ENCODE data around the gene CMTM4.
"Not testable (repeated sequence)": the region's sequence is repeated elsewhere in the genome, so short reads cannot be mapped to it uniquely, and the experiment has no call there.

The CMTM4 gene

DNA sequence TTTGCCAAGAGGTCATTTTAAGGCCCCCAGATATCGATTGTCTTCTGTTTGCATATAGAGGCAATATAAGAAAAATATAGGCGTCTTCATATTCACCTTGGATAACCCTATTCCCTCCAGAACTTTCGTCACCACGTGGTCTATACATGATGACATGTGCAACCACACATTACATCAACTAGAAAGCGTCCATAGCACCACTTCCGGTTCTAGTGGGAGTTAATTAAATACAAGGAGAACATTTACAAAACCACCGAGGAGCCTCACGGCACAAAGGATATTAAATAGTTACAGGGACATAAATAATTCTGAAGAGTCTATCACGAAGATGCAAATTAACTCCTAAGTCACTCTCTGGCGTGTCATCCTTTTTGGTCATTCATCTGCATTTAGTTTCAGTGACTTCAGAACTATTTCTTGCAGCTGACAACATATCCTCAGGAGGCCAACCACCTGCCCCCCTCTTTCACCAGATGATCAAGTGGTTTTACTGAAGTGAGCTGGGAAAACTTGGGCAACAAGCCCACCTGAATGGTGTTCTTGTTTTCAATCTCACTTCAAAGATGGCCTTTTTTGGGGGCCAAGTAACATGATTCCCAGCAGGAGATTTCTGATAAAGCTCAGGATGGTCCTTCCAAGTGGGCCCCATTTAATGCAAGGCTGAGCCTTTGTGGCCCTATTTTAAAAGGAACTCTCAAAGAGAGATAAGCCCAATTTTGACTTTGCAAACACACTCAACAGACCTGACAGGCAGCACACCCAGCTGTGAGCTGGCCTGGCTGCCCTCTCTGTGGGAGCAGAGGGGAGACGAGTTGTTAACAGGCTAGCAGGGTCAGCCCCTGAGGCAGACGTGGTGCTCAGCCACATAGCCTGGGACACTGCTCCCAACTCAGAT is 76.8 kb downstream of the CMTM4 start:
- TF ChIP-seq POLR2A (IDR thresholded peaks at IDR 0.05; ENCODE audit: low read depth, low read length): no peak
- TF ChIP-seq PAX5 (IDR thresholded peaks at IDR 0.05; ENCODE audit: insufficient read depth, low read length, severe bottlenecking): no peak
- TF ChIP-seq POU2F2 (IDR thresholded peaks at IDR 0.05; ENCODE audit: low read depth, low read length): no peak
- TF ChIP-seq SPI1 (IDR thresholded peaks at IDR 0.05; ENCODE audit: low read depth, low read length): no peak
- no peak for TF ChIP-seq POLR2AphosphoS5 (IDR thresholded peaks at IDR 0.05; ENCODE audit: low read depth, low read length)
- no peak for TF ChIP-seq TAF1 (IDR thresholded peaks at IDR 0.05; ENCODE audit: low read depth, low read length)
- DNase-seq (ENCODE audit: insufficient read length, low spot score) (no peak), FAIRE-seq (no peak)

DNA sequence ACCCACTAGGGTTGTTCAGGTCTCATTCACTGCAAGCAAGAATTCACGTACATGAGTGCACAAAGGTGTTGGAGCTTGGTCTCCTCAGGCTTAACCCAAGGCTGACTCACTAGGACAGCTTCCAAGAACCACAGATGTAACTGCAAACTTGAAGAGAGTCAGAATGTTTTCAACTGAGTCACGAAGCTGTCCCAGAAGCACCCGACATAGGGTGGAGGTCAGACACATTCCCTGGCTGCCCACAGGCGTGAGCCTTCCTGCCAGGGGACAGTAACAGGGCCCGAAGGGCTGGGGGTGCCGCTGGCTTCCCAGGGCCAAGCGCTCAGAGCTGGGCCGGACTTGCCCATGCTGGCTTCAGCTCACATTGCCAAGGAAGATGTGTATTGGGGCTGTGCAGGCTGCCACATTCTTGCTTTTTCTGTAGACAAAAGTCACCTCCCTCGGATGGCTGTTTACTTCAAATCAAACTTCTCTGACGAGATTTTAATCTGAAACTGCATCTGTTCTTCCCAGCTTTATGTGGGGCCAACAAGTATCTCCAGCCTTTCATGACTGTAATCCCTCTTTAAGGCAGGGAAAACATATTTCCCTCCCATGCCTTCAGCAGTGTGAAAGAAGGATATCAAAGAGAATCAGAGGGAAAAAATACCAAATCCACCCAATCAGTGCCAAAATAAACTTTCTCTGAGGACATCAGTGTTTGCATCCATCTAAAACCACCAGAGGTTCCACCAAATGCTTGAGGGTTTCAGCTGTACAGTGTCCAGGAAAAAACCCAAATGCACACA is 77.8 kb downstream of the CMTM4 start:
- TF ChIP-seq POU2F2 (IDR thresholded peaks at IDR 0.05; ENCODE audit: low read depth, low read length): no peak
- TF ChIP-seq POLR2AphosphoS5 (IDR thresholded peaks at IDR 0.05; ENCODE audit: low read depth, low read length): no peak
- no peak for TF ChIP-seq PAX5 (IDR thresholded peaks at IDR 0.05; ENCODE audit: insufficient read depth, low read length, severe bottlenecking)
- TF ChIP-seq TAF1 (IDR thresholded peaks at IDR 0.05; ENCODE audit: low read depth, low read length): no peak
- no peak for TF ChIP-seq POLR2A (IDR thresholded peaks at IDR 0.05; ENCODE audit: low read depth, low read length)
- TF ChIP-seq SPI1 (IDR thresholded peaks at IDR 0.05; ENCODE audit: low read depth, low read length): no peak
- DNase-seq (ENCODE audit: insufficient read length, low spot score) (no peak), FAIRE-seq (no peak)

DNA sequence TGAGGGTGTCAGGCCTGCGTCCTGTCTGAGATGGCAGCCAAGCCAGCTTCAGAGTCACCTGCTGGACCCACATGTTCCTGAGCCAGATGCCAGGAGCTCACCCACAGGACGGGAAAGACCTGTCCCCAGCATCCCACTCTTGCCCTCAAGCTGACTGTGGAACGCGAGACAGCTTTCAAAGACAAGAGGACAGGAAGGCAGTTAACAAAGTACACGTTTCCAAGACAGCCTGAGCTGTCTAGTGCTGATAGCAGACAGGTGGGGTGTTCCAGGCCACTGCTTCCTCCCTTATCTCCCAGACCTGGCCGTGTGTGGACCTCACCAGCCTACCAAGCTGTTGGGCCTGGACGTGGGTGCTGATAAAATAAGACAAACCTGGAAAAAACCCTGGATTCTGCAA is 78.8 kb downstream of the CMTM4 start:
- TF ChIP-seq PAX5 (IDR thresholded peaks at IDR 0.05; ENCODE audit: insufficient read depth, low read length, severe bottlenecking) (no peak), SPI1 (IDR thresholded peaks at IDR 0.05; ENCODE audit: low read depth, low read length) (no peak), POU2F2 (IDR thresholded peaks at IDR 0.05; ENCODE audit: low read depth, low read length) (no peak), TAF1 (IDR thresholded peaks at IDR 0.05; ENCODE audit: low read depth, low read length) (no peak), POLR2AphosphoS5 (IDR thresholded peaks at IDR 0.05; ENCODE audit: low read depth, low read length) (no peak), POLR2A (IDR thresholded peaks at IDR 0.05; ENCODE audit: low read depth, low read length) (no peak)
- FAIRE-seq (no peak), DNase-seq (ENCODE audit: insufficient read length, low spot score) (no peak)

- DNase-seq (ENCODE audit: insufficient read length, low spot score) (no peak), FAIRE-seq (no peak)
- TF ChIP-seq TAF1 (IDR thresholded peaks at IDR 0.05; ENCODE audit: low read depth, low read length): no peak
- TF ChIP-seq POLR2AphosphoS5 (IDR thresholded peaks at IDR 0.05; ENCODE audit: low read depth, low read length): no peak
- TF ChIP-seq POLR2A (IDR thresholded peaks at IDR 0.05; ENCODE audit: low read depth, low read length): no peak
- no peak for TF ChIP-seq SPI1 (IDR thresholded peaks at IDR 0.05; ENCODE audit: low read depth, low read length)
- TF ChIP-seq POU2F2 (IDR thresholded peaks at IDR 0.05; ENCODE audit: low read depth, low read length): no peak
- no peak for TF ChIP-seq PAX5 (IDR thresholded peaks at IDR 0.05; ENCODE audit: insufficient read depth, low read length, severe bottlenecking)
These were observed 79.5 kb downstream of the CMTM4 start for GRCh38 chr16:66617010-66617434.

GRCh38 chr16:66616592-66616991 is 80.0 kb downstream of the CMTM4 start:
- TF ChIP-seq SPI1 (IDR thresholded peaks at IDR 0.05; ENCODE audit: low read depth, low read length) (no peak), POU2F2 (IDR thresholded peaks at IDR 0.05; ENCODE audit: low read depth, low read length) (no peak), POLR2AphosphoS5 (IDR thresholded peaks at IDR 0.05; ENCODE audit: low read depth, low read length) (no peak), POLR2A (IDR thresholded peaks at IDR 0.05; ENCODE audit: low read depth, low read length) (no peak), TAF1 (IDR thresholded peaks at IDR 0.05; ENCODE audit: low read depth, low read length) (no peak), PAX5 (IDR thresholded peaks at IDR 0.05; ENCODE audit: insufficient read depth, low read length, severe bottlenecking) (no peak)
- FAIRE-seq (no peak), DNase-seq (ENCODE audit: insufficient read length, low spot score) (no peak)

DNA sequence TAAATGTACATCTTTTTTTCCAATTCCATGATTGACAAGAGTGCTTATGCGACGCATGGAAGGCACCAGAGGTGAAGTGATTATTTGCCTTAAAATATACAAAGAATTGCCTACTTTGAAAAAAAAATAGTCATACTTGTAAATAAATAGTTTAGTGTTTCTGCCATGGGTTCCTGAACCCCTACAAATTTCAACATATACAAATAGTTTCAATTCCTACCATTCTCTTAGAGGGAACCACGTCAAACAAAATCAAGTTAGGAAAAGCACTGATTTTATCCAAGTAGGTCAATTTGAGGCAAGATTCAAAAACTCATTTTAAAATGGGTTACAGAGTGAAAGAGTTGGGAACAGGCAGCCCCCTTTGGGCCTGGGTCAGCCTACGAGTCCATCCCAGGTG is 80.4 kb downstream of the CMTM4 start:
- DNase-seq (ENCODE audit: insufficient read length, low spot score): no peak
- no peak for TF ChIP-seq POU2F2 (IDR thresholded peaks at IDR 0.05; ENCODE audit: low read depth, low read length)
- FAIRE-seq: no peak

- no peak for TF ChIP-seq POLR2A (IDR thresholded peaks at IDR 0.05; ENCODE audit: low read depth, low read length)
- no peak for TF ChIP-seq TAF1 (IDR thresholded peaks at IDR 0.05; ENCODE audit: low read depth, low read length)
- no peak for TF ChIP-seq PAX5 (IDR thresholded peaks at IDR 0.05; ENCODE audit: insufficient read depth, low read length, severe bottlenecking)
- no peak for TF ChIP-seq POU2F2 (IDR thresholded peaks at IDR 0.05; ENCODE audit: low read depth, low read length)
- no peak for TF ChIP-seq POLR2AphosphoS5 (IDR thresholded peaks at IDR 0.05; ENCODE audit: low read depth, low read length)
- no peak for TF ChIP-seq SPI1 (IDR thresholded peaks at IDR 0.05; ENCODE audit: low read depth, low read length)
- no peak for DNase-seq (ENCODE audit: insufficient read length, low spot score)
- no peak for FAIRE-seq
These were observed 82.3 kb downstream of the CMTM4 start for GRCh38 chr16:66614161-66614802.

DNA sequence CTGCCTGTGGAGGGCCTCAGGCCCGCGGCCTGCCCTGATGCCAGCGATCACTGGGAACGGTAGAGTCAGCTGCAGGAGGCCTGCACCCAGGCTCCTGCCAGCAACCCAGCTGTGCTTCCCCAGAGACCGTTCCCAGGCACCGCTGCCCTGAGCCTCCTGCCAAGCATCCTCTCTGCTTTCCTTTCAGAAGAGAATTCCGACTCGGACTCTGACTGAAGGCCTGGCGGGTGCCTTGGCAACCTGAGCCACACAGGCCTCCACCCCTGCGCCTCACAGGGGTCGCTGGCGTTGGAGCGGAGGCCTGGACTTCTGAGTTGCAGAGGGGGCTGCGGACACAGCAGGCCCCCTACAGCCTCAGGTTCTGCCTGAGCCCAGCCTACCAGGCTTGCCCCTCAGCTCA is 84.1 kb downstream of the CMTM4 start:
- TF ChIP-seq PAX5 (IDR thresholded peaks at IDR 0.05; ENCODE audit: insufficient read depth, low read length, severe bottlenecking): no peak
- no peak for TF ChIP-seq POU2F2 (IDR thresholded peaks at IDR 0.05; ENCODE audit: low read depth, low read length)
- no peak for TF ChIP-seq POLR2AphosphoS5 (IDR thresholded peaks at IDR 0.05; ENCODE audit: low read depth, low read length)
- no peak for TF ChIP-seq SPI1 (IDR thresholded peaks at IDR 0.05; ENCODE audit: low read depth, low read length)
- TF ChIP-seq POLR2A (IDR thresholded peaks at IDR 0.05; ENCODE audit: low read depth, low read length): no peak
- TF ChIP-seq TAF1 (IDR thresholded peaks at IDR 0.05; ENCODE audit: low read depth, low read length): no peak
- FAIRE-seq: no peak
- no peak for DNase-seq (ENCODE audit: insufficient read length, low spot score)

- DNase-seq (ENCODE audit: insufficient read length, low spot score); FAIRE-seq: not testable (repeated sequence)
These were observed 84.6 kb downstream of the CMTM4 start for GRCh38 chr16:66611911-66612310.
